AG09309 (cell line): ENCODE results near the gene LRRK1.
A peak's percentile ranks its signal among the peaks of the same experiment; 100 is the strongest.
"Not testable (repeated sequence)": the region's sequence is repeated elsewhere in the genome, so short reads cannot be mapped to it uniquely, and the experiment has no call there.

Experiments
- DNase-seq: peaks from one replicate; pipeline ENCODE4 v3.0.0-alpha.2; 2010; ENCODE audit warnings: low read depth
- H3K4me3 ChIP-seq: 2 replicates; pipeline ENCODE4 v1.5.1; 2011; ENCODE audit warnings: mild to moderate bottlenecking, low read depth, low read length, moderate library complexity; ENCODE audit not compliant: control insufficient read depth
- TF ChIP-seq, protein P1 (sequence below): IDR thresholded peaks from 2 replicates; pipeline ENCODE4 v1.5.1; 2011; ENCODE audit warnings: mild to moderate bottlenecking, low read depth, low read length, inconsistent platforms; ENCODE audit not compliant: insufficient read depth, control insufficient read depth; ENCODE audit errors: missing control alignments

LRRK1 gene

DNA sequence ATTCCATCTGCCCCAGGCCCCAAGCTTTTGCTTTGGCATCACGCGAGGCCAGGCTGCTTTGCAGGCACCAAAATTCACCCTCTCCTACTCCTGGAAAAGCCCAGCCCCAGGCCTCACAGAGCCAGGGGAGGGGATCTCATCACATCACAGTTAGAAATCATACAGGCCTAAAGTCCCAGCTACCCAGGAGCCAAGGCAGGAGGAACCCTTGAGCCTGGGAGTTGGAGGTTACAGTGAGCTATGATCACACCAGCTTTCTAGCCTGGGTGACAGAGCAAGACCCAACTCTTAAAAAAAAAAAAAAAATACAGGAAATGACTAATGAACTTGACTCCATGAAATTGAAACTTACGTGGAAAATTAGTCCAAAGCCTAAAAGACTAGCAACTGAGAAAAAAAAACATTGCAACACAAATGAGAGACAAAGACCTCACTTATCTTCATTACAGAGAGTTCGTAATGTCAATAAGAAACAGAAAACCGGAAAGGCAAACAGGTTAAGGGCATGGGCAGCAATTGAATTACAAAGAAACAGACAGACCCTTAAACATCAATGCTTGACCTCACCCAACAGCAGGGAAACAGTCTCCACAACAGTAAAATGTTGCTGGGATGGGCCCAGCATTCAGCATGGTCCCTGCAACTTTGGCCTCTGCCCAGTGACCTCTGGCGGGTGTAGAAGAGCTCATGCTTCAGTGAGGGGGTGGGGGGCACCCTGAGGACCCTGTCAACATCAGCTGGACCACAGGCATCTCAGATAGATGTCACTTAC is 151.5 kb downstream of the LRRK1 start:
- peak; percentile 80 for DNase-seq
- TF ChIP-seq, protein P1, sequence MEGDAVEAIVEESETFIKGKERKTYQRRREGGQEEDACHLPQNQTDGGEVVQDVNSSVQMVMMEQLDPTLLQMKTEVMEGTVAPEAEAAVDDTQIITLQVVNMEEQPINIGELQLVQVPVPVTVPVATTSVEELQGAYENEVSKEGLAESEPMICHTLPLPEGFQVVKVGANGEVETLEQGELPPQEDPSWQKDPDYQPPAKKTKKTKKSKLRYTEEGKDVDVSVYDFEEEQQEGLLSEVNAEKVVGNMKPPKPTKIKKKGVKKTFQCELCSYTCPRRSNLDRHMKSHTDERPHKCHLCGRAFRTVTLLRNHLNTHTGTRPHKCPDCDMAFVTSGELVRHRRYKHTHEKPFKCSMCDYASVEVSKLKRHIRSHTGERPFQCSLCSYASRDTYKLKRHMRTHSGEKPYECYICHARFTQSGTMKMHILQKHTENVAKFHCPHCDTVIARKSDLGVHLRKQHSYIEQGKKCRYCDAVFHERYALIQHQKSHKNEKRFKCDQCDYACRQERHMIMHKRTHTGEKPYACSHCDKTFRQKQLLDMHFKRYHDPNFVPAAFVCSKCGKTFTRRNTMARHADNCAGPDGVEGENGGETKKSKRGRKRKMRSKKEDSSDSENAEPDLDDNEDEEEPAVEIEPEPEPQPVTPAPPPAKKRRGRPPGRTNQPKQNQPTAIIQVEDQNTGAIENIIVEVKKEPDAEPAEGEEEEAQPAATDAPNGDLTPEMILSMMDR, result no peak
- no peak overlapping the region; the same call in 1 of the 2 replicates for H3K4me3 ChIP-seq

DNA sequence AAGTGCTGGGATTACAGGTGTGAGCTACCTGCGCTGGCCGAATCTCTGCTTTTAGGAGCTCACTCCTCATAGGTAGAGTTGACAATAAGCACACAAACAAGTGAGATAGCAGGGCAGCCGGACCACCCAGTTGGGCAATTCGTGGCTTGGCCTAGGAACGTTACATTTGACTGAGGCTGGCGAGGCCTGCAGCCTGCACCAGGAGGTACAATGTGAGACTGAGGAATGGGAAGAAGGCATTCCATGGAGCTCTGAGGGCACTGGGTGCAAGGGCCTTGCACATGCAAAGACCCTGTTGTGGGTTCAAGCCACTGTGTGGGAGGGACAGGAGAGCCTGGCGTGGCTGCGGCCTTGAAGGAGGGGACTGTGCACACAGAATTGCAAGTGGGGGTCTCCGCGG is 152.5 kb downstream of the LRRK1 start:
- H3K4me3 ChIP-seq, result no peak overlapping the region
- no peak for DNase-seq
- TF ChIP-seq, protein P1, result no peak

DNA sequence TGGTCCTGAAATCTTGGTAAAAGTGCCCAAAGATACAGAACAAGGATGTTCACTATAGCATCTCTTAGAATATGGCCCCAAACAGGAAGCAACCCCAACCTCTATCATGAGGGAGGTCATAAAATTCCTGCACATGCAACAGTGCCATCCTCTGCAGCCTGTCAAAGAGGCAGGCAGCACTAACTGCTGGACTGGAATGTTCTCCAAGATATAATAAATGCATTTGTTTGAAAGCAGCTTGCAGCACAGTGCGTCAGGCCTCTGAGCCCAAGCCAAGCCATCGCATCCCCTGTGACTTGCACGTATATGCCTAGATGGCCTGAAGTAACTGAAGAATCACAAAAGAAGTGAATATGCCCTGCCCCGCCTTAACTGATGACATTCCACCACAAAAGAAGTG is 153.1 kb downstream of the LRRK1 start:
- H3K4me3 ChIP-seq, DNase-seq: not testable (repeated sequence)

DNA sequence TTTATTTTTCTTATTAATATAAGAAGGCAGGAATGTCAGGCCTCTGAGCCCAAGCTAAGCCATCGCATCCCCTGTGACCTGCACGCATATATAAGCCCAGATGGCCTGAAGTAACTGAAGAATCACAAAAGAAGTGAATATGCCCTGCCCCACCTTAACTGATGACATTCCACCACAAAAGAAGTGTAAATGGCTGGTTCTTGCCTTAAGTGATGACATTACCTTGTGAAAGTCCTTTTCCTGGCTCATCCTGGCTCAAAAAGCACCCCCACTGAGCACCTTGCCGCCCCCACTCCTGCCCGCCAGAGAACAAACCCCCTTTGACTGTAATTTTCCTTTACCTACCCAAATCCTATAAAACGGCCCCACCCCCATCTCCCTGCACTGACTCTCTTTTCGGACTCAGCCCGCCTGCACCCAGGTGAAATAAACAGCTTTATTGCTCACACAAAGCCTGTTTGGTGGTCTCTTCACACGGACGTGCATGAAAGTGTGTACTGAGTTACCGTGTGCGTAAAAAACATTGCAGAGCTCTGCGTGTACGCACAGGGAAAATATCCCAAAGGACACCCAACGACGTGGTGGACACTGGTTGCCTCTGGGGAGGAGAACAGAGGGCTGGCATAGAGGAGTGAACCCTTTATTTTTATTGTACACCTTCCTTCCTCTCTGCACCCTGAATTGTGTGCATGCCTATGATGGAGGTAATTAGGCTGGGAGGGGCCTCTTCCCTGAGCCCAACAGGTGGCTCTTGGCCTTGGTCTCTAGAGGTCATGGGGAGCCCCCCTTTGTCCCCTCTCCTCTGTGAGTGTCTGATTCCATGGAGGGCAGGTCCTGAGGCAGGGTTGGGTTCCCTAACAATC is 158.9 kb downstream of the LRRK1 start:
- not testable (repeated sequence) for DNase-seq, H3K4me3 ChIP-seq

DNA sequence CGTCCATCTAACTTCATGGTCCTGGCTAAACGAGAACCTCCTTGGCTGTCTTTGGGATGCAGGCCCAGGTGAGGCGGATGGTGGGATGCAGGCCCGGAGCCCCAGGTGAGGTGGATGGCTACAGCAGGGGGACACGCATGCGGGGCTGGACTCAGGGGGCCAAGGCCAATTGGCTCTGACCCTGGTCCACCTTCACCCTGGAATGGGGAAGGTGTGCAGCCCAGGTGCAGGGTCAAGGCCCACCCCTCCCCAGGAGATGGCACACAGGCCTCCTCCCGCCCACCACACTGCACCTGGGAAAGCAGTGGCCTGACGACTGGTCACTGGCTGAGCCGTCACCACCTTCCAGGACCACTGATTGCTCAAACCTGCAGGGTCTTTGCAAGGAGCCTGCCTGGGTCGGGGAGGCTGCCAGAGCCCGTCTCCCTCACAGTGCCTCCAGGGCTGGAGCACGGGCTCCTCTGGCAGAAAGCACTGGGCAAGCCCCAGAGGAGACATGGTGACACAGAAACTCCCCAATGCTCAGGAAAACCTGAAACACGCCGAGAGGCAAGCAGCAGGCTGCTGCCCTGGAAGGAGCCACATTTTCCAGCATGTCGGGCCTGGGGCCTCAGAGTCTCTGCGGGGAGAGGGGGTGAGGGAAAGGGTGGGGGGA is 159.6 kb downstream of the LRRK1 start:
- no peak overlapping the region for H3K4me3 ChIP-seq
- TF ChIP-seq, protein P1, result no peak
- DNase-seq, result no peak

DNA sequence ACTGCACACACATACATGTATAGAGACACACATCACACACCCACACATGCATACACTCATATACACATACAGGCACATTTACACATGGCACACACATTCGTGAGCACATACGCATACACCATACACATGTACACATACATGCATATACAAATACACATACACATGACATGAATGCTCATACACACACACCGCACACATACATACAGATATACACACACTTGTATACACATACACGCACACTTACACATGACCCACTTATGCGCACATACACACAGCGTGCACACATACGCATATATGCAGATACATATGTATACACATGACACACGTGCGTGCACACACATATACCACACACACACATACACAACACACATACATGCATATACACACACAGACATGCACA is 162.7 kb downstream of the LRRK1 start:
- TF ChIP-seq, protein P1, result no peak
- no peak for DNase-seq
- no peak overlapping the region for H3K4me3 ChIP-seq

DNA sequence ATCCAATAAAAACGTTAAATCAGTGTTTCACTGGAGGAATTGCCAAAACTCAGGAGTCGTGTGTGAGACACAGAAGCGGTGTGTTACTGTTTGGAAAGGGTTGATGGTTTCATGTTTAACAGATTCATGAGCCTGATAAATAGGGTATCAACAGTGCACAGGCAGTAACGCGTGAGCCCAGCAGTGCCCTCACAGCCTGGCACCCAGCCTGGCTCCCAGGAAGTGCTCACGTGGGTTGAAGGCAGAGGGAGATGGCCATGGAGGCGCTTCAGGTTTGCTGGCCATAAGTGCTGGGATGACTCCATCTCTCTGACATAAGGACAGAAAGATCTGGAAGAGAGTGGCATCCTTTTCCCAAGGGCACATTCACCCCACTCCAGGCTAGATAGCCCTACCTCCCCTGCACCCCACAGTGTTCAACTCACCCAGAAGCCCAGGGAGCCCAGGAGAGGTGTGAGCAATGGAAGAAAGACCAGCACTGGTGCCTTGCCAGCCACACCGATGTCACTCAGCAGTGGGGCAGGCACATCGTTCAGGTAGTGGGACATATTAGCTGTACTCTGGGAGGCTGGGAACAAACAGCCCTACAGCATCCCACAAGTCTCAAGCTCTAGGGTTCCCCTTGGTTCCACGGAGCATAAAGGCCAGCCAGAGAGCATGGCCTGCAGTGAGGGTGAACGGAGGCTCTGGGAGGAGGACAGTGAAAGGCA is 164.3 kb downstream of the LRRK1 start:
- no peak overlapping the region for H3K4me3 ChIP-seq
- no peak for DNase-seq
- TF ChIP-seq, protein P1, result no peak
